Subcutaneous adipose tissue (tissue), 4 donors: ENCODE data around the gene AGAP1. TPM values are rescaled to one million over a fixed set of nuclear protein-coding genes. Genes with fewer than 3 reads are reported as not detected.

ENCODE experiments used
- total RNA-seq, 4 donors: library from RNA; depleted of rRNA; stranded (reverse); fragments of >200 nt; gene quantifications; one replicate each; pipeline ENCODE4 v1.1.0, GENCODE V29; 2016
- TF ChIP-seq, protein P1 (sequence below): fragments of 450-650 bp; IDR thresholded peaks from one replicate; pipeline ENCODE4 v1.5.1; 2016; ENCODE audit warnings: low read depth, mild to moderate bottlenecking, control low read depth, antibody characterized with exemption, moderate library complexity

AGAP1 gene
- total RNA-seq, 4 donors from 2014 or later, result 13.6 to 26.3 (median 23.6) TPM

DNA sequence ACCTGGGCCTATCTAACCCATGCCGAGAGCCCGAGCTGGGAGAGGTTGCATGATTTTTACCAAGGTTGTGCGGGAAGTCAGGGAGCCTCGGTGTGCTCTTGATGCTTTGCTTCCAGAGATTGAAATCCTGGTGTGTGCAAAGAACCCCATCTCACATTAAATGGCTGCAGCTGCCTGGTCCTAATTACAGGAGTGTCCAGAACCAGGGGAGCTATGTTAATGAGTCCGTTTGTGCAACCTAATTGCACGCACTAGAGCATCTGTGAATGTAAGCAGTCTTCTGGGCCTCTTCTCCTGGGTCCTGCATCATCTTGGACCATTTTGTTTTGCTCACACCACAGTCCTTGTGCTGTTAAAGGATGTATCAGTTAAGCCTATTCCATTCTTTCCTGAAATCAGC lies 263.8 kb downstream of the AGAP1 start:
- TF ChIP-seq, protein P1, sequence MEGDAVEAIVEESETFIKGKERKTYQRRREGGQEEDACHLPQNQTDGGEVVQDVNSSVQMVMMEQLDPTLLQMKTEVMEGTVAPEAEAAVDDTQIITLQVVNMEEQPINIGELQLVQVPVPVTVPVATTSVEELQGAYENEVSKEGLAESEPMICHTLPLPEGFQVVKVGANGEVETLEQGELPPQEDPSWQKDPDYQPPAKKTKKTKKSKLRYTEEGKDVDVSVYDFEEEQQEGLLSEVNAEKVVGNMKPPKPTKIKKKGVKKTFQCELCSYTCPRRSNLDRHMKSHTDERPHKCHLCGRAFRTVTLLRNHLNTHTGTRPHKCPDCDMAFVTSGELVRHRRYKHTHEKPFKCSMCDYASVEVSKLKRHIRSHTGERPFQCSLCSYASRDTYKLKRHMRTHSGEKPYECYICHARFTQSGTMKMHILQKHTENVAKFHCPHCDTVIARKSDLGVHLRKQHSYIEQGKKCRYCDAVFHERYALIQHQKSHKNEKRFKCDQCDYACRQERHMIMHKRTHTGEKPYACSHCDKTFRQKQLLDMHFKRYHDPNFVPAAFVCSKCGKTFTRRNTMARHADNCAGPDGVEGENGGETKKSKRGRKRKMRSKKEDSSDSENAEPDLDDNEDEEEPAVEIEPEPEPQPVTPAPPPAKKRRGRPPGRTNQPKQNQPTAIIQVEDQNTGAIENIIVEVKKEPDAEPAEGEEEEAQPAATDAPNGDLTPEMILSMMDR, result no peak

DNA sequence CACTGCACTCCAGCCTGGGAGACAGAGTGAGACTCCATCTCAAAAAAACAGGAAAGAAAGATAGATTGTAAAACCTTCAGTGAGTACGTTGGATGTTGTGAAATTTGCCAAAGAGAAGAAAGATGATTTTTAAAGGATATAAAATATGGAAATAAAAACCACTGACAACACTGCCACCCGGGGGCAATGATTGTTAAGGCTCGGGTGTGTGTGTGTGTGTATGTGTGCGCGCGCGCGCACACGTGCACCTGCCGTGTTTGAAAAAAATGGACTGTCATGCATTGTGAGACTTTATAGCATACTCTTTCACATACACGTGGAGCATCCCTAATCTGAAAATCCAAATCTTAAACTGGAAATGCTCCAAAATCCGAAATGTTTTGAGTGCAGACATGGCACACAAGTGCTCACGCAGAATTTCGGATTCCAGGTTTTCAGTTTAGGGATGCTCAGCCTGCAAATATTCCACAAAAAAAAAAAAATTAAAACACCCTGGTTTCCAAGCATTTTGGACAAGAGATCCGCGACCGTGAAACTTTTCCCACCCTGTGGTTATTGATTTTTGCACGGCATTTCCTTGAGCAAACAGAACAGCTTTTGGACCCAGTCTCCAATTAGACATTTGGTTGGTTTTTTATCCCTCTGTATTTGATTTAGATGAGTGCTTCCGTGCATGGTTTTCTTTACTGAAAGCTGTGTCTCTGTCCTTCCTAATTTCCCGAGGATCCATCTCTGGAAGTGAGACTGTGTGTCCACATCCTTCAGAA lies 269.2 kb downstream of the AGAP1 start:
- TF ChIP-seq, protein P1, result no peak

DNA sequence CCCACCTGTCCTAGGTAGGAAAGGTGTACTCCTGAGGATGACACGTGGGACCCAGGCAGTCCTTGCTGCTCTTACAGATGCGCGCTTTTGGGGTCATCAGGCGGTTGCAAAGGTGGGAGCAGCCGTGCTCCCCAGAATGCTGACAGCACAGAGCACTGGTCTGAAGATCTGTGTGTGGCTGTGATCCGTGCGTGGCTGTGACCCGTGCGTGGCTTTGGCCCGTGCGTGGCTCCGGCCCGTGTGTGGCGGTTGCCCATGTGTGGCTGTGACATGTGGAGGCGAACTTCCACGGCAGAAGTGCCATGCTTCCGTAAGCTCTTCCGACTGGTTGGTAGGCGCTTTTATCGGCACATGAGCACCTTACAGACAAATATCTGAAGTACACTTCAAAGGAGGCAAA lies 270.0 kb downstream of the AGAP1 start:
- TF ChIP-seq, protein P1, result no peak

DNA sequence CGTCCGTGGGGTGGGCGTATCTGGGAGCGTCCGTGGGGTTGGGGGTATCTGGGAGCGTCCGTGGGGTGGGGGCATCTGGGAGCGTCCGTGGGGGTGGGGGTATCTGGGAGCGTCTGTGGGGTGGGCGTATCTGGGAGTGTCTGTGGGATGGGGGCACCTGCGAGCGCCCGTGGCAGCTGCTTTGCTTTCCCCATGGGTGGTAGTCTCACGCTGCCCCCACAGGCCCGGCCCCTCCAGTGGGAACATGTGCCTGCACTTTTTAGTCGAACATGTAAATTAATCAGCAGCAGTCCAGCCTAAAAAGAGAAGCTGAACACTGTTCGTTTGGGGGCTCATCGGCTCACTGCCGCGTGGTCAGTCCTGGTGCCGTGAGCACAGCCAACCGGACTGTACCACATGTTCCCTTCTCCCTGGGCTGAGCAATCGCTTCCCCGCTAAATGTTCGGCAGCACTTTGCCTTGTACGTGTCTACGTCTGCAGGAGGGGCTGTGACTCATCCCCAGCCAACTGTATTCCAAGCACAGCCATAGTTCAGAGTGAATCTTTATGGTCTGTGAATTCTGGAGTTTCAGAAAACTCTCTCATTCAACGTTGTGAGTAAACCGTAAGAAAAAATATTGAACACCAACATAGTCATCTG lies 271.5 kb downstream of the AGAP1 start:
- TF ChIP-seq, protein P1, result no peak

DNA sequence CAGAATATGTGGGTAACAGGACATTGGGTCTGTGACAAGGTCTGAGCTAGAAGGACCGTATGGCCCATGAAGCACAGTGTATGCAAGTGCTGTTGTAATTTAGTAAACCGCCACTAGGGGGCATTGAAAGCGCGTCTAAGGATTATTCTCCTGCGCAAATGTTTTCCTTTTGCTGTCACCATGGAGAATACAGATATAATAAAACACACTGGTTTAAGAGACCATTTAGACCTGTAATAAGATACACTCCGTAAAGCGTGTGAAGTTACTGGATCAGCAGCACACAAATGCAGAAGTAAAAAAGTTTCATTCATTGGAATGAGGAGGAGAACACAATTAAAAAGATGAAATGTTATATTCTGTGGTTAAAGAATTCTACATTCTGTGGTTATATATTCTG lies 272.4 kb downstream of the AGAP1 start:
- TF ChIP-seq, protein P1, result no peak

DNA sequence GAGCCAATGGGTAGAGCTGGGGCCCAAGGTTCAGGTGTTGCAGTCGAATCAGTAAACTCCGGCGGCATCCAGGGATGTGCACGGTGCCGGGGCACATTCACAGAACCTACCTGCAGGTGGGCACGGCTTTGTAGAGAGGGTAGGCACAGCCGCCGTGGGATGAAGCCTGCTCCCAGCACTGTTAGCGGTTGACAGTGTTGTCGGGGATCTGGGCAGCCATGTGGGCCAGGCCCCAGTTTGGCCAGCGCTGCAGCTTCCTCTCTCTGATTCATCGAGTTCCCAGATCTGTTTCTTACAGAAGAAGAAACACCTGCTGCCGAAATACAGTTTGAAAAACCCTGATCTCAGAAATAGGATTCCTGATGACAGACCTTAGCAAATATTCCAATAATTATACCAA lies 274.8 kb downstream of the AGAP1 start:
- TF ChIP-seq, protein P1, result no peak

DNA sequence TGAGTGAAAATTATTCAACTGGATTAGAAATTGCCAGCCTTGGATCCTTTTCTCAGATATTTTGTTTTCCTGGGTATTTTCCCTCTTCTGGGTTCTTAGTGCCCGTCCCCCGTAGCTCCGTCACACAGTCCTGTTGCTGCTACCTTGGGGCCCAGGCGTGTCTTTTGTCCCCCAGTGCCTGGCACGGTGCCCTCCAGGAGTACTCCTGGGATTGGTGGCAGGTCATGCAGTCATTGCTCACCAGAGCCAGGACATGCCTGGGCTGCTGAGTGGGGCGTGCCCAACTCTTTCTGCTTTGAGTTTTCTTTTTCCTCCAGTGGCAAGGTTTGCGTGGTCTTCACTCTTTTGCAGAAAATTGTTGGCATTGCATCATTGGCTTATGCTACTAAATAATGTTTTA lies 275.2 kb downstream of the AGAP1 start:
- TF ChIP-seq, protein P1, result no peak
